Ovary (tissue), 9 donors: ENCODE data around the gene INPP5A. TPM values are rescaled to one million over a fixed set of nuclear protein-coding genes. Genes with fewer than 3 reads are reported as not detected.

Source experiments
- DNase-seq, 5 donors: peaks; one replicate each; pipeline ENCODE4 v3.0.0-alpha.2; 2019 to 2020
- H3K27ac ChIP-seq, 2 donors: fragments of 200-600 bp; one replicate each; pipeline versions ENCODE4 v1.5.1 to v1.8.0; 2019 to 2022
- H3K27me3 ChIP-seq: fragments of 200-600 bp; one replicate; pipeline ENCODE4 v1.8.0; 2022
- H3K36me3 ChIP-seq: fragments of 200-600 bp; sonication (generic); one replicate; pipeline ENCODE4 v1.5.1; 2019
- H3K4me1 ChIP-seq: one replicate; pipeline ENCODE4 v1.8.1; 2013; ENCODE audit warnings: mild to moderate bottlenecking, moderate library complexity; ENCODE audit not compliant: insufficient read depth
- H3K4me3 ChIP-seq: fragments of 200-600 bp; sonication (generic); one replicate; pipeline ENCODE4 v1.5.1; 2017
- H3K9me3 ChIP-seq, 2 donors: fragments of 200-600 bp in 1 of 2; sonication (generic) in 1 of 2; one replicate each; pipeline versions ENCODE4 v1.5.1 to v1.8.1; 2013 to 2019; ENCODE audit warnings: mild to moderate bottlenecking in 1 of 2, moderate library complexity in 1 of 2
- CTCF ChIP-seq, 3 donors: fragments of 450-650 bp in 2 of 3; fragments of 200-600 bp in 1 of 3; IDR thresholded peaks; one replicate each; pipeline versions ENCODE4 v1.5.1 to v1.8.0; 2016 to 2022; ENCODE audit warnings: antibody characterized with exemption in 3 of 3, mild to moderate bottlenecking in 1 of 3
- EP300 ChIP-seq: sonication (generic); formaldehyde crosslinking; IDR thresholded peaks from one replicate; pipeline ENCODE4 v1.6.1; 2017; ENCODE audit warnings: antibody characterized with exemption
- POLR2A ChIP-seq: fragments of 450-650 bp; IDR thresholded peaks from one replicate; pipeline ENCODE4 v1.6.1; 2017; ENCODE audit warnings: antibody characterized with exemption, mild to moderate bottlenecking, moderate library complexity
- WGBS, 3 donors: extraction: QIAGEN DNeasy Blood & Tissue Kit in 1 of 3; methylation state at CpG; one replicate each; pipeline versions ENCODE4 v1.1.5 to v1.1.7; 2013 to 2017; 5-methylcytosine and 5-hydroxymethylcytosine counted together
- intact Hi-C, 4 donors: fragments of 100-400 bp; cut with DNase I; formaldehyde crosslinking; loops; one replicate each; pipeline versions ENCODE4 v1.11.0 to v1.15.1; 2022 to 2023
- polyA plus RNA-seq, 2 donors: library from polyadenylated mRNA; stranded (reverse); fragments of 200-250 nt in 1 of 2; fragments of 350-450 nt in 1 of 2; fragmentation: Illumina TruSeq in 1 of 2; extraction: RNeasy Lipid Tissue Mini Kit (QIAGEN cat#74804) in 1 of 2; gene quantifications; one replicate each; pipeline ENCODE4 v1.2.3, GENCODE V29; 2013 to 2014
- total RNA-seq, 7 donors: library from RNA; depleted of rRNA in 2 of 7; stranded (reverse); fragments of >200 nt in 2 of 7; fragmentation: NEBNext Ultra II Directional in 3 of 7; extraction: Animal tissue kit (Norgen Biotek cat#: 25700) in 3 of 7; gene quantifications; one replicate each; pipeline versions ENCODE4 v1.1.0 to v1.2.4, GENCODE V29; 2016 to 2023
- donor health status: DM: no; HTN: no; CAD: no; lungs with moderate emphysema.
- donor health status: DM: no; HTN: no; CAD: no.
- donor health status: Bipolar disorder and iron deficiency.
- donor health status: DM: yes; HTN: yes; CAD: no.
- donor health status: DM: no; HTN: no; CAD: no.
- donor health status: DM: yes; HTN: yes; CAD: no.

INPP5A gene
- total and polyA plus RNA-seq, 9 donors, result 19.8 to 41.2 (median 35.3) TPM

GRCh38 chr10:132637477-132638129 lies 100.0 kb downstream of the INPP5A start:
- TF ChIP-seq POLR2A (no peak), CTCF (IDR thresholded peaks at IDR 0.05) (peak; percentile 35 to 82 (median 76))
- intact Hi-C loops, result loop anchor here in 3 of 4 donors (2.0 kb wide), 2 partner anchors 177 to 179 kb away; no protein-coding TSS in a partner anchor
- Histone ChIP-seq H3K9me3 (no peaks in the 10 kb centered on the region), H3K4me1 (peaks cover 6% of the 10 kb centered on the region), H3K27ac (no peak overlapping the region), H3K4me3 (no peak overlapping the region), H3K36me3 (no peaks in the 10 kb centered on the region), H3K27me3 (no peaks in the 10 kb centered on the region)
- 25 to 34% (median 27%) methylated on average over 19 of the region's 19 CpGs for WGBS, 3 donors
- DNase-seq, result peak in 4 of 5 donors; percentile 24 to 36 (median 32)

- Histone ChIP-seq H3K4me3 (no peak overlapping the region), H3K27me3 (no peaks in the 10 kb centered on the region), H3K27ac (no peak overlapping the region), H3K9me3 (no peaks in the 10 kb centered on the region), H3K36me3 (no peaks in the 10 kb centered on the region), H3K4me1 (peaks cover 3% of the 10 kb centered on the region)
- intact Hi-C loops, result no loop called here
- WGBS, 3 donors, result 42 to 49% (median 44%) methylated on average over 8 of the region's 8 CpGs
- DNase-seq, result peak in 3 of 5 donors; percentile 14 to 29 (median 25)
- no peak for TF ChIP-seq POLR2A
- peak in 1 of 3 donors; percentile 17 for TF ChIP-seq CTCF (IDR thresholded peaks at IDR 0.05)
- TF ChIP-seq EP300, result no peak
These were observed 100.5 kb downstream of the INPP5A start for GRCh38 chr10:132638130-132638515.

GRCh38 chr10:132639470-132639869 lies 101.9 kb downstream of the INPP5A start:
- intact Hi-C loops, result no loop called here
- no peaks in the 10 kb centered on the region for H3K27me3 ChIP-seq
- no peak overlapping the region for H3K27ac ChIP-seq
- H3K36me3 ChIP-seq, result no peaks in the 10 kb centered on the region
- WGBS, 3 donors, result 35 to 47% (median 42%) methylated on average over 4 of the region's 4 CpGs
- H3K4me1 ChIP-seq, result no peaks in the 10 kb centered on the region
- TF ChIP-seq EP300, result no peak
- no peak for TF ChIP-seq CTCF (IDR thresholded peaks at IDR 0.05)
- no peak for TF ChIP-seq POLR2A
- no peaks in the 10 kb centered on the region for H3K9me3 ChIP-seq
- no peak overlapping the region for H3K4me3 ChIP-seq
- no peak for DNase-seq

GRCh38 chr10:132640326-132641125 lies 102.9 kb downstream of the INPP5A start:
- no peaks in the 10 kb centered on the region for H3K27me3 ChIP-seq
- 95% methylated on average over 29 of the region's 29 CpGs for WGBS, 3 donors
- TF ChIP-seq EP300, result no peak
- no peak for TF ChIP-seq POLR2A
- intact Hi-C loops, result loop anchor here in 3 of 4 donors (5.0 to 10.0 kb wide), 6 partner anchors 93 to 418 kb away; partner anchors contain the start of gene PWWP2B (in 1 of the 3)
- H3K4me1 ChIP-seq, result no peaks in the 10 kb centered on the region
- H3K4me3 ChIP-seq, result no peak overlapping the region
- DNase-seq, result peak in 2 of 5 donors; percentile 15 to 36
- H3K9me3 ChIP-seq, result no peaks in the 10 kb centered on the region
- no peak overlapping the region for H3K27ac ChIP-seq
- H3K36me3 ChIP-seq, result no peaks in the 10 kb centered on the region
